H54 (cell line): ENCODE measurements around the gene GATD1.

ENCODE experiments used
- DNase-seq: peaks from one replicate; pipeline ENCODE4 v3.0.0; 2011; ENCODE audit warnings: low spot score, mixed read lengths; ENCODE audit not compliant: insufficient read length
- FAIRE-seq: peaks from 3 replicates; lab custom pipeline; 2011; peaks lifted over from hg19 to GRCh38; lab: Jason Lieb, UNC
- POLR2A ChIP-seq: IDR thresholded peaks from 2 replicates; pipeline ENCODE4 v1.6.1; 2011; ENCODE audit warnings: low read depth, mild to moderate bottlenecking, low read length

GATD1 gene

GRCh38 chr11:795634-796564 is 18.6 kb upstream of the GATD1 start:
- peak; percentile 58 for TF ChIP-seq POLR2A
- DNase-seq, result peak; percentile 97
- no peak for FAIRE-seq

GRCh38 chr11:794766-795633 is 17.7 kb upstream of the GATD1 start:
- no peak for DNase-seq
- no peak for TF ChIP-seq POLR2A
- FAIRE-seq, result no peak

- DNase-seq (no peak), FAIRE-seq (no peak)
- TF ChIP-seq POLR2A, result no peak
Measured at GRCh38 chr11:794013-794765, 16.9 kb upstream of the GATD1 start.

- no peak for TF ChIP-seq POLR2A
- DNase-seq (no peak), FAIRE-seq (no peak)
Measured at GRCh38 chr11:793556-793955, 16.3 kb upstream of the GATD1 start.

GRCh38 chr11:792873-793272 is 15.6 kb upstream of the GATD1 start:
- FAIRE-seq, result no peak
- TF ChIP-seq POLR2A, result no peak

GRCh38 chr11:792535-792821 is 15.2 kb upstream of the GATD1 start:
- TF ChIP-seq POLR2A, result no peak
- FAIRE-seq (no peak), DNase-seq (no peak)

More at GRCh38 chr11:792873-793272, 15.6 kb upstream of the GATD1 start:
- DNase-seq, result no peak

- TF ChIP-seq POLR2A, result no peak
- FAIRE-seq, result no peak
Measured at GRCh38 chr11:791658-792534, 14.6 kb upstream of the GATD1 start.

GRCh38 chr11:790721-791564 is 13.7 kb upstream of the GATD1 start:
- DNase-seq, result peak; percentile 90
- FAIRE-seq, result no peak
- TF ChIP-seq POLR2A, result 0 out of 2 replicates have a peak, but pooled peaks have one; percentile 17

More at GRCh38 chr11:791658-792534, 14.6 kb upstream of the GATD1 start:
- DNase-seq, result no peak

- no peak for FAIRE-seq
- no peak for DNase-seq
- no peak for TF ChIP-seq POLR2A
Measured at GRCh38 chr11:789943-790342, 12.7 kb upstream of the GATD1 start, which contains the start of gene CEND1. Gene CEND1, minus strand, starts transcription at chr11:790090. Its CDS starts 1,514 bp downstream, at chr11:788576.

GRCh38 chr11:788953-789940 is 12.0 kb upstream of the GATD1 start:
- no peak for DNase-seq
- no peak for FAIRE-seq
- no peak for TF ChIP-seq POLR2A
